ENCODE results near the gene LRRC17. TPM values are rescaled to one million over a fixed set of nuclear protein-coding genes. Genes with fewer than 3 reads are reported as not detected.
"Not testable (repeated sequence)": the region's sequence is repeated elsewhere in the genome, so short reads cannot be mapped to it uniquely, and the experiment has no call there.

The LRRC17 gene
- total and polyA plus RNA-seq, 2 donors (not counting 1 experiment from before 2014, with no cell fraction given) = 0.86 to 1.4 TPM

DNA sequence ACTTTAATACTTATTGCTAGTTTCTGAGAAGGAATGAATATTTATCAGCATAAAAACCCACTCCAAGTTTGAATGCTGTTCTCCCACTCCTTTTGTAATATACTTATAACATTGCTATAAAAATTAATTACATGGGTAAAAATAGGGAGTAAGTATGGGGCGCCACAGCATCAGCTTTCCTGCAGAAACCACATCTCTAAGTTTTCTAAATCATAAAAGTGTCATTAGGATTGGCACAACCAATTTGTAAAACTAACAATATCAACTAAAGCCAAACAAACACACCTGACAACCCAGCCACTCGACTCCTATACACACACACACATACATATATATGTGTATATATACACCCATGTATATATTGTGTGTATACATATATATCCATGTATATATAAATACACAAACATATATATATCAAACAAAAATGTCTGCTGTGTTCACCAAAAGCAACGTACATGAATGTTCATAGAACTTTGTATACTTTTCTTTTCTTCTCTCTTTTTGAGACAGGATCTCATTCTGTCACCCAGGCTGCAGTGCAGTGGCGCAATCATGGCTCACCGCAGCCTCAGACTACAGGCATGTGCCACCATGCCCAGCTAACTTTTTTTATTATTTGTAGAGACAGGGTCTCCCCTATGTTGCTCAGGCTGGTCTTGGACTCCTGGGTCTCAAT is 14.8 kb upstream of the LRRC17 start:
- H3K4me1 Mint-ChIP-seq = no peaks in the 10 kb centered on the region
- intact Hi-C loops (cut with micrococcal nuclease) = no loop called here
- Histone ChIP-seq H3K4me1 (ENCODE audit: control insufficient read depth in 2 of 2, insufficient read depth in 2 of 2, low read length in 2 of 2) (no peaks in the 10 kb centered on the region), H4K20me1 (ENCODE audit: control insufficient read depth, insufficient read depth, low read length, poor library complexity, severe bottlenecking) (no peaks in the 10 kb centered on the region), H2AFZ (ENCODE audit: insufficient read depth, low read depth, low read length, poor library complexity, severe bottlenecking) (no peak overlapping the region), H3K9me3 (ENCODE audit: control extremely low read depth in 1 of 3, control insufficient read depth in 2 of 3, insufficient read depth in 1 of 3, low read length in 2 of 3) (no peaks in the 10 kb centered on the region), H3K27ac (ENCODE audit: low read length in 2 of 2) (no peak overlapping the region), H3K79me2 (ENCODE audit: control insufficient read depth, insufficient read depth, low read length) (no peaks in the 10 kb centered on the region), H3K27me3 (replicated peaks in 1 of 4; ENCODE audit: control extremely low read depth in 1 of 4, control insufficient read depth in 3 of 4, insufficient read depth in 4 of 4, low read length in 3 of 4) (no peaks in the 10 kb centered on the region), H3K36me3 (replicated peaks in 1 of 2; ENCODE audit: control extremely low read depth in 1 of 2, control insufficient read depth in 1 of 2, extremely low read depth in 1 of 2, insufficient read depth in 2 of 2, low read length in 1 of 2) (no peaks in the 10 kb centered on the region), H3K4me2 (replicated peaks; ENCODE audit: low read depth, low read length, poor library complexity, severe bottlenecking) (no peak overlapping the region), H3K4me3 (ENCODE audit: control extremely low read depth in 1 of 5, extremely low read depth in 1 of 5, insufficient read depth in 1 of 5, low read depth in 2 of 5, low read length in 4 of 5) (no peak overlapping the region), H3K9ac (ENCODE audit: low read length) (no peak overlapping the region)
- ATAC-seq (ENCODE audit: low read depth) = no peak
- ChIA-PET CTCF (no interaction called here), POLR2A (no interaction called here)
- WGBS (ENCODE audit: insufficient coverage) = 100% methylated on average over 3 of the region's 5 CpGs
- H3K4me3 Mint-ChIP-seq = no peak overlapping the region
- H3K27me3 Mint-ChIP-seq = no peaks in the 10 kb centered on the region
- DNase-seq = no peak
- TF ChIP-seq EZH2 (IDR thresholded peaks at IDR 0.05; ENCODE audit: borderline replicate concordance, insufficient read depth, low read depth, low read length, poor library complexity, severe bottlenecking) = no peak
- TF ChIP-seq, protein P1, sequence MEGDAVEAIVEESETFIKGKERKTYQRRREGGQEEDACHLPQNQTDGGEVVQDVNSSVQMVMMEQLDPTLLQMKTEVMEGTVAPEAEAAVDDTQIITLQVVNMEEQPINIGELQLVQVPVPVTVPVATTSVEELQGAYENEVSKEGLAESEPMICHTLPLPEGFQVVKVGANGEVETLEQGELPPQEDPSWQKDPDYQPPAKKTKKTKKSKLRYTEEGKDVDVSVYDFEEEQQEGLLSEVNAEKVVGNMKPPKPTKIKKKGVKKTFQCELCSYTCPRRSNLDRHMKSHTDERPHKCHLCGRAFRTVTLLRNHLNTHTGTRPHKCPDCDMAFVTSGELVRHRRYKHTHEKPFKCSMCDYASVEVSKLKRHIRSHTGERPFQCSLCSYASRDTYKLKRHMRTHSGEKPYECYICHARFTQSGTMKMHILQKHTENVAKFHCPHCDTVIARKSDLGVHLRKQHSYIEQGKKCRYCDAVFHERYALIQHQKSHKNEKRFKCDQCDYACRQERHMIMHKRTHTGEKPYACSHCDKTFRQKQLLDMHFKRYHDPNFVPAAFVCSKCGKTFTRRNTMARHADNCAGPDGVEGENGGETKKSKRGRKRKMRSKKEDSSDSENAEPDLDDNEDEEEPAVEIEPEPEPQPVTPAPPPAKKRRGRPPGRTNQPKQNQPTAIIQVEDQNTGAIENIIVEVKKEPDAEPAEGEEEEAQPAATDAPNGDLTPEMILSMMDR (IDR thresholded peaks at IDR 0.05) = no peak
- H3K27ac Mint-ChIP-seq = no peak overlapping the region
- H3K9me3 Mint-ChIP-seq (ENCODE audit: insufficient read depth) = no peaks in the 10 kb centered on the region

DNA sequence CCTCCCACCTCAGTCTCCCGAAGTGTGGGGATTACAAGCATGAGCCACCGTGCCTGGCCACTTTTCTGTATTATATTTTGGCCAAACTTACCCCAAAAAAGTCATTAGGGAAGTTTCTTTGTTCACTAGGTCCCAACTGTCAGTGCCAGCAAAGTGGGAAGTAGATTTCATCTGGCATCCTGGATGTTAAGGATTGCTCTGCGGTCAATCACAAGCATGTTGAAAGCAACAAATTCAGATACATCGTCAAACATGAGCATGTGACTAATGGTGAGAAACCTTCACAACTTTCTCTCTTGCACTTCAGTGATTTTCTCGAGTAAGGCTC is 14.3 kb upstream of the LRRC17 start:
- no peak overlapping the region for H2AFZ ChIP-seq (ENCODE audit: insufficient read depth, low read depth, low read length, poor library complexity, severe bottlenecking)
- TF ChIP-seq, protein P1 (IDR thresholded peaks at IDR 0.05) = no peak
- no peak for TF ChIP-seq EZH2 (IDR thresholded peaks at IDR 0.05; ENCODE audit: borderline replicate concordance, insufficient read depth, low read depth, low read length, poor library complexity, severe bottlenecking)
- POLR2A ChIA-PET = no interaction called here
- H3K27me3 Mint-ChIP-seq = no peaks in the 10 kb centered on the region
- H3K4me3 Mint-ChIP-seq = no peak overlapping the region
- H3K36me3 ChIP-seq (replicated peaks in 1 of 2; ENCODE audit: control extremely low read depth in 1 of 2, control insufficient read depth in 1 of 2, extremely low read depth in 1 of 2, insufficient read depth in 2 of 2, low read length in 1 of 2) = no peaks in the 10 kb centered on the region
- H3K9ac ChIP-seq (ENCODE audit: low read length) = no peak overlapping the region
- intact Hi-C loops (cut with micrococcal nuclease) = no loop called here
- WGBS (ENCODE audit: insufficient coverage) = 100% methylated on average over 2 of the region's 5 CpGs
- no peaks in the 10 kb centered on the region for H3K79me2 ChIP-seq (ENCODE audit: control insufficient read depth, insufficient read depth, low read length)
- H3K4me1 ChIP-seq (ENCODE audit: control insufficient read depth in 2 of 2, insufficient read depth in 2 of 2, low read length in 2 of 2) = no peaks in the 10 kb centered on the region
- H3K4me2 ChIP-seq (replicated peaks; ENCODE audit: low read depth, low read length, poor library complexity, severe bottlenecking) = no peak overlapping the region
- no peaks in the 10 kb centered on the region for H3K9me3 ChIP-seq (ENCODE audit: control extremely low read depth in 1 of 3, control insufficient read depth in 2 of 3, insufficient read depth in 1 of 3, low read length in 2 of 3)
- H3K4me1 Mint-ChIP-seq = no peaks in the 10 kb centered on the region
- H3K27ac ChIP-seq (ENCODE audit: low read length in 2 of 2) = no peak overlapping the region
- CTCF ChIA-PET = no interaction called here
- DNase-seq = no peak
- no peak overlapping the region for H3K4me3 ChIP-seq (ENCODE audit: control extremely low read depth in 1 of 5, extremely low read depth in 1 of 5, insufficient read depth in 1 of 5, low read depth in 2 of 5, low read length in 4 of 5)
- no peak overlapping the region for H3K27ac Mint-ChIP-seq
- no peak for ATAC-seq (ENCODE audit: low read depth)
- no peaks in the 10 kb centered on the region for H4K20me1 ChIP-seq (ENCODE audit: control insufficient read depth, insufficient read depth, low read length, poor library complexity, severe bottlenecking)
- H3K9me3 Mint-ChIP-seq (ENCODE audit: insufficient read depth) = no peaks in the 10 kb centered on the region
- H3K27me3 ChIP-seq (replicated peaks in 1 of 4; ENCODE audit: control extremely low read depth in 1 of 4, control insufficient read depth in 3 of 4, insufficient read depth in 4 of 4, low read length in 3 of 4) = no peaks in the 10 kb centered on the region

DNA sequence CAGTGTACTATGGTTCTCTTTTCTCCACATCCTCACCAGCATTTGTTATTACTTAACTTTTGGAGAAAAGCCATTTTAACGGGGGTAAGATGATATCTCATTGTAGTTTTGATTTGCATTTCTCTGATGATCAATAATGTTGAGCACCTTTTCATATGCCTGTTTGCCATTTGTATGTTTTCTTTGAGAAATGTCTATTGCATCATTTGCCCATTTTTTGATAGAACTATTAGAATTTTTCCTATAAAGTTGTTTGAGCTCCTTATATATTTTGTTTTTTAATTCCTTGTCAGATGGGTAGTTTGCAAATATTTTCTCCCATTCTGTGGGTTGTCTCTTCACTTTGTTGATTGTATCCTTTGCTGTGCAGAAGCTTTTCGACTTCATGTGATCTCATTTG is 10.7 kb upstream of the LRRC17 start:
- ATAC-seq (ENCODE audit: low read depth); H3K27me3 Mint-ChIP-seq; H3K4me2 ChIP-seq (replicated peaks; ENCODE audit: low read depth, low read length, poor library complexity, severe bottlenecking); H3K27ac Mint-ChIP-seq; H3K27me3 ChIP-seq (replicated peaks in 1 of 4; ENCODE audit: control extremely low read depth in 1 of 4, control insufficient read depth in 3 of 4, insufficient read depth in 4 of 4, low read length in 3 of 4); H3K36me3 ChIP-seq (replicated peaks in 1 of 2; ENCODE audit: control extremely low read depth in 1 of 2, control insufficient read depth in 1 of 2, extremely low read depth in 1 of 2, insufficient read depth in 2 of 2, low read length in 1 of 2); H3K4me1 ChIP-seq (ENCODE audit: control insufficient read depth in 2 of 2, insufficient read depth in 2 of 2, low read length in 2 of 2); H3K9me3 ChIP-seq (ENCODE audit: control extremely low read depth in 1 of 3, control insufficient read depth in 2 of 3, insufficient read depth in 1 of 3, low read length in 2 of 3); H3K4me3 Mint-ChIP-seq; H4K20me1 ChIP-seq (ENCODE audit: control insufficient read depth, insufficient read depth, low read length, poor library complexity, severe bottlenecking); intact Hi-C loops (cut with micrococcal nuclease); H3K9ac ChIP-seq (ENCODE audit: low read length); H3K9me3 Mint-ChIP-seq (ENCODE audit: insufficient read depth); H3K79me2 ChIP-seq (ENCODE audit: control insufficient read depth, insufficient read depth, low read length); CTCF ChIA-PET; DNase-seq; H3K27ac ChIP-seq (ENCODE audit: low read length in 2 of 2); POLR2A ChIA-PET; H3K4me1 Mint-ChIP-seq; H3K4me3 ChIP-seq (ENCODE audit: control extremely low read depth in 1 of 5, extremely low read depth in 1 of 5, insufficient read depth in 1 of 5, low read depth in 2 of 5, low read length in 4 of 5); H2AFZ ChIP-seq (ENCODE audit: insufficient read depth, low read depth, low read length, poor library complexity, severe bottlenecking): not testable (repeated sequence)
- WGBS (ENCODE audit: insufficient coverage) = 86% methylated on average over 1 of the region's 2 CpGs
